SU-DHL-6 (cell line): ENCODE data around the gene PLCL1.

Source experiments
- CTCF ChIP-seq: fragments of 200-600 bp; sonication (generic); IDR thresholded peaks from one replicate; pipeline ENCODE4 v1.5.1; 2017; ENCODE audit warnings: antibody characterized with exemption, mild to moderate bottlenecking, low read length, moderate library complexity; ENCODE audit not compliant: insufficient read depth, poor library complexity, severe bottlenecking
- EZH2phosphoT487 ChIP-seq: fragments of 200-600 bp; sonication (generic), shearing (Covaris generic); conservative IDR thresholded peaks from 2 replicates; pipeline ENCODE4 v1.6.1; 2018; ENCODE audit warnings: mild to moderate bottlenecking, antibody characterized with exemption, low read length, moderate library complexity, mixed read lengths

- TF ChIP-seq CTCF: no peak
- TF ChIP-seq EZH2phosphoT487: no peak
Measured at GRCh38 chr2:198135481-198135934, 331.1 kb downstream of the PLCL1 start.
